SKM-1 treated with dmso at 0.1 percent for 144 hours (cell line): ENCODE measurements around the gene PRR13.
"Not testable (repeated sequence)": the region's sequence is repeated elsewhere in the genome, so short reads cannot be mapped to it uniquely, and the experiment has no call there.

Experiments used
- DNase-seq: peaks from one replicate; lab custom pipeline; 2025; ENCODE audit not compliant: unreplicated experiment; lab: John Stamatoyannopoulos, UW

Gene PRR13

GRCh38 chr12:53435326-53435725 is 6.2 kb upstream of the PRR13 start:
- DNase-seq = not testable (repeated sequence)

- DNase-seq = not testable (repeated sequence)
Measured at GRCh38 chr12:53439582-53439981, 2.0 kb upstream of the PRR13 start.

- no peak for DNase-seq
Measured at GRCh38 chr12:53443955-53444354, 2.4 kb downstream of the PRR13 start.

GRCh38 chr12:53444593-53445325 is 3.2 kb downstream of the PRR13 start:
- DNase-seq = not testable (repeated sequence)

GRCh38 chr12:53450936-53451335 is 9.4 kb downstream of the PRR13 start:
- no peak for DNase-seq

- DNase-seq = peak; percentile 90
Measured at GRCh38 chr12:53451661-53452158, 10.2 kb downstream of the PRR13 start, which contains the start of gene PCBP2. Gene PCBP2 (plus strand): TSS chr12:53452102. CDS start chr12:53454801, 2,699 bp downstream.

GRCh38 chr12:53452159-53453077 is 10.9 kb downstream of the PRR13 start:
- DNase-seq = no peak

GRCh38 chr12:53453953-53454640 is 12.6 kb downstream of the PRR13 start:
- DNase-seq = no peak

GRCh38 chr12:53454707-53455106 is 13.2 kb downstream of the PRR13 start:
- DNase-seq = no peak

GRCh38 chr12:53456654-53457366 is 15.3 kb downstream of the PRR13 start:
- DNase-seq = no peak

- DNase-seq = no peak
Measured at GRCh38 chr12:53459097-53459496, 17.6 kb downstream of the PRR13 start.

- DNase-seq = no peak
Measured at GRCh38 chr12:53461059-53461458, 19.5 kb downstream of the PRR13 start.

GRCh38 chr12:53461591-53461990 is 20.1 kb downstream of the PRR13 start:
- no peak for DNase-seq

GRCh38 chr12:53462935-53463334 is 21.4 kb downstream of the PRR13 start:
- DNase-seq = no peak

GRCh38 chr12:53463802-53464560 is 22.4 kb downstream of the PRR13 start:
- no peak for DNase-seq

GRCh38 chr12:53464685-53465418 is 23.3 kb downstream of the PRR13 start:
- no peak for DNase-seq

- DNase-seq = no peak
Measured at GRCh38 chr12:53465679-53466078, 24.1 kb downstream of the PRR13 start.

GRCh38 chr12:53466640-53467039 is 25.1 kb downstream of the PRR13 start:
- no peak for DNase-seq

- DNase-seq = no peak
Measured at GRCh38 chr12:53467082-53467481, 25.5 kb downstream of the PRR13 start.
